Colonic mucosa (tissue), 4 donors: ENCODE results near the gene KHDC1L. TPM values are rescaled to one million over a fixed set of nuclear protein-coding genes. Genes with fewer than 3 reads are reported as not detected.

Experiments used
- DNase-seq: peaks from one replicate; pipeline ENCODE4 v3.0.0-alpha.2; 2020
- H3K27ac ChIP-seq: fragments of 200-600 bp; one replicate; pipeline ENCODE4 v1.8.0; 2021
- H3K27me3 ChIP-seq: fragments of 200-600 bp; one replicate; pipeline ENCODE4 v1.8.0; 2021
- H3K36me3 ChIP-seq: fragments of 200-600 bp; one replicate; pipeline ENCODE4 v1.8.0; 2021
- H3K4me1 ChIP-seq: fragments of 200-600 bp; one replicate; pipeline ENCODE4 v1.8.0; 2021; ENCODE audit warnings: mild to moderate bottlenecking
- H3K4me3 ChIP-seq: fragments of 200-600 bp; one replicate; pipeline ENCODE4 v1.8.0; 2021
- H3K9ac ChIP-seq, 2 donors: one replicate each; pipeline ENCODE4 v1.7.0; 2013; ENCODE audit warnings: control low read depth in 2 of 2, low read depth in 2 of 2, low read length in 2 of 2
- H3K9me3 ChIP-seq: fragments of 200-600 bp; one replicate; pipeline ENCODE4 v1.8.0; 2021
- CTCF ChIP-seq: fragments of 200-600 bp; IDR thresholded peaks from one replicate; pipeline ENCODE4 v1.8.0; 2022; ENCODE audit warnings: antibody characterized with exemption, mild to moderate bottlenecking
- intact Hi-C: fragments of 100-400 bp; cut with DNase I; formaldehyde crosslinking; loops from one replicate; pipeline ENCODE4 v1.14.1; 2022
- total RNA-seq, 2 donors: library from RNA; stranded (reverse); fragmentation: NEBNext Ultra II Directional in 1 of 2; extraction: Animal tissue kit (Norgen Biotek cat#: 25700) in 1 of 2; gene quantifications; one replicate each; pipeline ENCODE4 v1.2.1, GENCODE V29; 2021
- donor health status: healthy.
- donor health status: DM: no; HTN: no; CAD: no.
- donor health status: DM: no; HTN: no; CAD: no.

Gene KHDC1L
- total RNA-seq, 2 donors from 2014 or later = not detected

DNA sequence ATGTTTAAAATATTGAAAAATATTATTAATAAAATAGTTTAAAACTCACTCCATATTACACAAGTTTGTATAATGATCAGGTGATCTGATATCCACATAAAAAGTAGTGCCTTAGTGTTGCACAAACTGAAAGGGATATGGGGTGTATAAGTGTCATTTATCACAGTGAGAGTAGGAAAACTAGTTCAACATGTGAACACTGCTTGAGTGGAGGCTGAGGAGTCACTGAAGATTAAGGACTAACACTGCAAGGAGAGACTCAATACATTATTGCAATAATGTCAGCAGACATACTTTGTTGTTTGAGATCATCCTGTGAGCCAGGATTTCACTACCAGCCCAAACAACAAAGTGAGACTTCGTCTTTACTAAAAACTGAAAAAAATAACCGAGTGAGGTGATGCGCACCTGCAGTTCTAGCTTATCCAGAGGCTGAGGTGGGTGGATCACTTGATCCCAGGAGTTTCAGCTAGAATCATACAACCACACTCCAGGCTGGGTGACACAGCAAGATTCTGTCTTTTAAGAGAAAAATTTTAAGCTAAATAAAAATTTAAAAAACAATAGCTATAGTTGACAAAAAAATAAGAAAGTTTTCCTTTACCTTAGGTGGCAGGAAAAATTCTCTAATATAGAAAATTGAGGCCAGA, 2.4 kb upstream of the KHDC1L start:
- intact Hi-C loops = no loop called here
- no peak overlapping the region for H3K4me3 ChIP-seq
- TF ChIP-seq CTCF = no peak

DNA sequence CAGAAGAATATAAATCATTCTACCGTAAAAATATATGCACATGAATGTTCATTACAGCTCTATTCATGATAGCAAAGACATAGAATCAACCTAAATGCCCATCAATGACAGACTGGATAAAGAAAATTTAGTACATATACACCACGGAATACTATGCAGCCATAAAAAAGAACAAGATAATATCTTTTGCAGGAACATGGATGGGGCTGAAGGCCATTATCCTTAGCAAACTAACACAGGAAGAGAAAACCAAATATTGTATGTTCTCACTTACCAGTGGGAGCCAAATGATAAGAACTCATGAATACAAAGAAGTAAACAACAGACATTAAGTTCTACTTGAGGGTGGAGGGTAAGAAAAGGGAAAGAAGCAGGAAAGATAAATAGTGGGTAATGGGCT, 8.4 kb downstream of the KHDC1L start:
- no peak for DNase-seq
- no peak overlapping the region for H3K9ac ChIP-seq
- TF ChIP-seq CTCF = no peak
- H3K27me3 ChIP-seq = no peaks in the 10 kb centered on the region
- intact Hi-C loops = no loop called here
- no peak overlapping the region for H3K27ac ChIP-seq
- no peaks in the 10 kb centered on the region for H3K36me3 ChIP-seq
- H3K4me3 ChIP-seq = no peak overlapping the region
- no peaks in the 10 kb centered on the region for H3K4me1 ChIP-seq
- H3K9me3 ChIP-seq = no peaks in the 10 kb centered on the region

More for the DNA sequence above, 2.4 kb upstream of the KHDC1L start:
- no peak overlapping the region for H3K9ac ChIP-seq
- no peaks in the 10 kb centered on the region for H3K4me1 ChIP-seq
- no peaks in the 10 kb centered on the region for H3K27me3 ChIP-seq
- H3K9me3 ChIP-seq = no peaks in the 10 kb centered on the region
- DNase-seq = no peak
- no peaks in the 10 kb centered on the region for H3K36me3 ChIP-seq
- H3K27ac ChIP-seq = no peak overlapping the region

DNA sequence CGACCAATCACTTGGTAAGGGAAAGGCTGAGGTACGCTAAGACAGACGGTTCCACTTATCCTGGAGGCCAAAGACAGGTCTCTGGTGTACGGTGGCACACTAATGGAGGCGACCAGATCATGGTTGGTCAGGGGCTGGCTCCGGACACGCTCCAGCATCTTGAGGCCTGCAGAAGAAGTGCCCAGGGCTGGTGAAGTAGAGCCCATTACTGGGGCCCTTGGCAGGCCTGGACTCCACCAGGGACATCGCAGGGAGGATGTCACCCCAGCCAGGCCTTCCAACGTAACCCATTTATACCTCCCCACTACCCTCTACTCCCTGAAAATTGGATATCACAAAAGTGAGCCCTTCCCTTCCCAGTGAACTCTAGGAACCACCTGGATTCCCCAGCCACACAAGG, 16.2 kb downstream of the KHDC1L start:
- Histone ChIP-seq H3K4me3 (no peak overlapping the region), H3K36me3 (no peaks in the 10 kb centered on the region), H3K27ac (no peak overlapping the region), H3K9me3 (no peaks in the 10 kb centered on the region), H3K9ac (no peak overlapping the region), H3K27me3 (no peaks in the 10 kb centered on the region), H3K4me1 (no peaks in the 10 kb centered on the region)
- intact Hi-C loops = no loop called here
- no peak for TF ChIP-seq CTCF
- DNase-seq = no peak

DNA sequence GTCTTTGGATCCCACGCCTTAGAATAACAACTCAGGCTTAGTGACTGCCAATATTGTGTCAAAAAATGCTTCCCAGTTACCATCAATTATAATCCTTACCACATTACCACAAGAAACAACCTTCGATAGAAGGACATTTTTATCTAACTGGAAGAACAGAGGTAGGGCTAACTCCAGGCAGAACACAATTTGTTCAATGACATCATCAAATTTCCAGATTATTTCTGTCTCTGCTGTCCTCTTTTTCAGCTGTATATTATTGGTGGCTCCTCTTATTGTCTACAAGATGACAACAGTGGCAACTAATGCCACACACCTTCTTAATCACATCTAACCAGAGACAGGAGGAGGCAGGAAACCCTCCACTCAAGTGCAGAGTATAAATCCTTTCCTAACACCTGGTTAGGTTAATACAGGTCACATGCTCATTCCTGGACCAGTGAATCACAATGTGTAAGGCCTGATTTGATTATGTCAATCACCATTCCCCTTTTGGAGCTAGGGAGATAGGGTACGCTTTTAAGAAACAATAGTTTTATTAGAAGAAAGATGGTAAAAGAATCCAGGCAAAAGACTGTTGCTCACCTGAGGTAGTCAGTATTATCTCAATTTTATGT, 18.0 kb downstream of the KHDC1L start:
- no peak for TF ChIP-seq CTCF

GRCh38 chr6:73204252-73204651, 21.0 kb downstream of the KHDC1L start:
- intact Hi-C loops = no loop called here
- Histone ChIP-seq H3K27ac (no peak overlapping the region), H3K27me3 (no peaks in the 10 kb centered on the region), H3K36me3 (no peaks in the 10 kb centered on the region), H3K9me3 (no peaks in the 10 kb centered on the region), H3K4me1 (no peaks in the 10 kb centered on the region), H3K9ac (no peak overlapping the region), H3K4me3 (no peak overlapping the region)
- no peak for DNase-seq
- TF ChIP-seq CTCF = no peak

More for the DNA sequence above, 18.0 kb downstream of the KHDC1L start:
- Histone ChIP-seq H3K4me1 (no peaks in the 10 kb centered on the region), H3K4me3 (no peak overlapping the region), H3K27ac (no peak overlapping the region), H3K36me3 (no peaks in the 10 kb centered on the region), H3K9me3 (no peaks in the 10 kb centered on the region), H3K27me3 (no peaks in the 10 kb centered on the region), H3K9ac (no peak overlapping the region)
- intact Hi-C loops = no loop called here
- DNase-seq = no peak
